GM21786 (cell line): ENCODE results near the gene MXI1.
A peak's percentile ranks its signal among the peaks of the same experiment; 100 is the strongest.
"Not testable (repeated sequence)": the region's sequence is repeated elsewhere in the genome, so short reads cannot be mapped to it uniquely, and the experiment has no call there.

Experiments
- ATAC-seq: cut with Tn5 transposase; IDR thresholded peaks from one replicate; pipeline ENCODE4 v1.9.1; 2021; ENCODE audit not compliant: unreplicated experiment

MXI1 gene

GRCh38 chr10:110181451-110181850, 26.0 kb upstream of the MXI1 start:
- ATAC-seq: no peak

- no peak for ATAC-seq
Measured at GRCh38 chr10:110181911-110182310, 25.5 kb upstream of the MXI1 start.

- ATAC-seq: no peak
Measured at GRCh38 chr10:110184398-110184797, 23.0 kb upstream of the MXI1 start.

GRCh38 chr10:110185646-110186182, 21.7 kb upstream of the MXI1 start:
- not testable (repeated sequence) for ATAC-seq

- ATAC-seq: no peak
Measured at GRCh38 chr10:110190170-110190569, 17.2 kb upstream of the MXI1 start.

GRCh38 chr10:110192552-110192951, 14.9 kb upstream of the MXI1 start:
- peak; percentile 86 for ATAC-seq

- ATAC-seq: no peak
Measured at GRCh38 chr10:110200503-110200902, 6.9 kb upstream of the MXI1 start.

- ATAC-seq: not testable (repeated sequence)
Measured at GRCh38 chr10:110201046-110201445, 6.4 kb upstream of the MXI1 start.

- ATAC-seq: no peak
Measured at GRCh38 chr10:110203500-110204455, 3.6 kb upstream of the MXI1 start.

- no peak for ATAC-seq
Measured at GRCh38 chr10:110205051-110205675, 2.2 kb upstream of the MXI1 start.

- ATAC-seq: peak; percentile 1
Measured at GRCh38 chr10:110207805-110208613, 604 bp downstream of the MXI1 start.

- no peak for ATAC-seq
Measured at GRCh38 chr10:110208614-110209453, 1.4 kb downstream of the MXI1 start.

GRCh38 chr10:110209454-110209925, 2.1 kb downstream of the MXI1 start:
- ATAC-seq: no peak

GRCh38 chr10:110209926-110210673, 2.7 kb downstream of the MXI1 start:
- ATAC-seq: no peak

GRCh38 chr10:110210674-110211464, 3.5 kb downstream of the MXI1 start:
- ATAC-seq: peak; percentile 69

- no peak for ATAC-seq
Measured at GRCh38 chr10:110211465-110211843, 4.0 kb downstream of the MXI1 start.

- peak; percentile 13 for ATAC-seq
Measured at GRCh38 chr10:110212119-110213006, 5.0 kb downstream of the MXI1 start.
